HCT116 (cell line): ENCODE measurements around the gene SLAMF7. TPM values are rescaled to one million over a fixed set of nuclear protein-coding genes. Genes with fewer than 3 reads are reported as not detected.
"Not testable (repeated sequence)": the region's sequence is repeated elsewhere in the genome, so short reads cannot be mapped to it uniquely, and the experiment has no call there.

Source experiments
- ATAC-seq: fragments of 200-7000 bp; cut with Tn5 transposase; 2 replicates; pipeline ENCODE4 v1.9.1; 2020; ENCODE audit warnings: mild to moderate bottlenecking, moderate library complexity
- BruUV-seq: library from RNA; stranded (reverse); fragments of 400-500 nt; replicated peaks from 2 replicates; lab custom pipeline; 2021; lab: Mats Ljungman, UMichigan
- CTCF ChIA-PET: fragments of 300-600 bp; sonication (Branson Sonifier 250); formaldehyde crosslinking; loops from one replicate; lab custom pipeline; 2021; ENCODE audit warnings: antibody characterized with exemption; lab: Charles Lee
- POLR2A ChIA-PET: fragments of 300-600, 350-600 bp; sonication (Branson Sonifier 250); formaldehyde crosslinking; loops from one replicate; lab custom pipeline; 2021; ENCODE audit warnings: antibody characterized with exemption; lab: Charles Lee
- RAD21 ChIA-PET, 2 experiments: fragments of 300-600 bp; sonication (Branson Sonifier 250); formaldehyde crosslinking; loops; one replicate each; lab custom pipeline; 2023; ENCODE audit warnings: low total read pairs in 2 of 2; ENCODE audit not compliant: uncharacterized antibody in 2 of 2, unreplicated experiment in 2 of 2, low non-redundant PET in 1 of 2; lab: Charles Lee
- DNase-seq: peaks from one replicate; pipeline ENCODE4 v3.0.0-alpha.2; 2010; ENCODE audit warnings: low read depth, low spot score
- H2AFZ ChIP-seq: fragments of 200-600 bp; shearing (Covaris generic), sonication (generic); 2 replicates; pipeline ENCODE4 v1.6.1; 2017; ENCODE audit warnings: low read depth, mixed run types, mixed read lengths, antibody characterized with exemption, low read length; ENCODE audit not compliant: poor library complexity, severe bottlenecking
- H3K27ac ChIP-seq: 2 replicates; pipeline ENCODE4 v1.5.1; 2012; ENCODE audit warnings: low read depth, low read length
- H3K27me3 ChIP-seq: fragments of 200-600 bp; sonication (generic); 2 replicates; pipeline ENCODE4 v1.6.1; 2016; ENCODE audit warnings: mixed run types, low read length, mixed read lengths; ENCODE audit not compliant: insufficient read depth
- H3K36me3 ChIP-seq, 2 experiments: fragments of 200-500 bp in 1 of 2; fragments of 200-600 bp in 1 of 2; sonication (Bioruptor generic) in 1 of 2; sonication (generic) in 1 of 2; 2 replicates each; pipeline versions ENCODE4 v1.5.1 to v1.6.1; 2014 to 2016; ENCODE audit warnings: low read length in 2 of 2, inconsistent platforms in 1 of 2, mixed read lengths in 1 of 2, mixed run types in 1 of 2; ENCODE audit not compliant: insufficient read depth in 2 of 2, control insufficient read depth in 1 of 2
- H3K4me1 ChIP-seq, 2 experiments: fragments of 200-600 bp in 1 of 2; sonication (generic) in 1 of 2; 2 replicates each; pipeline versions ENCODE4 v1.5.1 to v1.6.1; 2012 to 2017; ENCODE audit warnings: low read length in 2 of 2, inconsistent platforms in 1 of 2, mild to moderate bottlenecking in 1 of 2, mixed read lengths in 1 of 2, mixed run types in 1 of 2, moderate library complexity in 1 of 2; ENCODE audit not compliant: insufficient read depth in 2 of 2, control insufficient read depth in 1 of 2
- H3K4me2 ChIP-seq: fragments of 200-600 bp; sonication (generic); 2 replicates; pipeline ENCODE4 v1.6.1; 2017; ENCODE audit warnings: mixed run types, low read length, mixed read lengths
- H3K4me3 ChIP-seq, 2 experiments: fragments of 200-600 bp in 1 of 2; sonication (generic) in 1 of 2; replicated peaks in 1 of 2; 2 replicates each; pipeline ENCODE4 v1.5.1; 2011 to 2016; ENCODE audit warnings: low read length in 2 of 2, control low read depth in 1 of 2, low read depth in 1 of 2, mild to moderate bottlenecking in 1 of 2, mixed read lengths in 1 of 2, mixed run types in 1 of 2
- H3K79me2 ChIP-seq: fragments of 200-600 bp; sonication (generic); 2 replicates; pipeline ENCODE4 v1.6.1; 2017; ENCODE audit warnings: mild to moderate bottlenecking, mixed run types, low read length, moderate library complexity, mixed read lengths; ENCODE audit not compliant: insufficient read depth
- H3K9ac ChIP-seq: fragments of 200-600 bp; sonication (generic); 2 replicates; pipeline ENCODE4 v1.6.1; 2016; ENCODE audit warnings: low read length, mixed read lengths
- H3K9me2 ChIP-seq: fragments of 200-600 bp; sonication (generic), shearing (Covaris generic); 2 replicates; pipeline ENCODE4 v1.6.1; 2017; ENCODE audit warnings: mixed run types, mild to moderate bottlenecking, moderate library complexity; ENCODE audit not compliant: insufficient read depth
- H3K9me3 ChIP-seq, 2 experiments: fragments of 200-500 bp in 1 of 2; fragments of 200-600 bp in 1 of 2; sonication (Bioruptor generic) in 1 of 2; sonication (generic) in 1 of 2; 2 replicates each; pipeline ENCODE4 v1.6.1; 2014 to 2017; ENCODE audit warnings: low read length in 2 of 2, mixed read lengths in 2 of 2, inconsistent platforms in 1 of 2, low read depth in 1 of 2, mild to moderate bottlenecking in 1 of 2, mixed run types in 1 of 2, moderate library complexity in 1 of 2; ENCODE audit not compliant: control insufficient read depth in 1 of 2, insufficient read depth in 1 of 2
- H4K20me1 ChIP-seq: fragments of 200-600 bp; sonication (generic), shearing (Covaris generic); 2 replicates; pipeline ENCODE4 v1.6.1; 2017; ENCODE audit warnings: mixed run types, mild to moderate bottlenecking, moderate library complexity; ENCODE audit not compliant: insufficient read depth
- POLR2A ChIP-seq: IDR thresholded peaks from 2 replicates; pipeline ENCODE4 v1.7.0; 2011; ENCODE audit warnings: borderline replicate concordance; ENCODE audit not compliant: insufficient read depth, insufficient read length; ENCODE audit errors: extremely low read depth
- TCF7L2 ChIP-seq: IDR thresholded peaks from 2 replicates; pipeline ENCODE4 v1.7.0; 2011; ENCODE audit warnings: borderline replicate concordance, inconsistent platforms; ENCODE audit not compliant: insufficient read depth, insufficient read length; ENCODE audit errors: extremely low read depth
- ZNF274 ChIP-seq: fragments of 200-500 bp; sonication (Bioruptor generic); IDR thresholded peaks from 2 replicates; pipeline ENCODE4 v1.6.1; 2014; ENCODE audit warnings: mild to moderate bottlenecking, low read depth, low read length, inconsistent platforms
- intact Hi-C: fragments of 100-400 bp; cut with micrococcal nuclease; formaldehyde crosslinking; loops from 2 replicates; pipeline ENCODE4 v1.10.0; 2022
- total RNA-seq: library from RNA; stranded (reverse); gene quantifications from one replicate; pipeline ENCODE4 v1.2.1, GENCODE V29; 2021; ENCODE audit not compliant: unreplicated experiment
- TF ChIP-seq, protein P1 (sequence below), 3 experiments: fragments of 200-600 bp in 1 of 3; sonication (generic) in 1 of 3; IDR thresholded peaks in 2 of 3; conservative IDR thresholded peaks in 1 of 3; 2 replicates each; pipeline ENCODE4 v1.5.1; 2012 to 2017; ENCODE audit warnings: low read depth in 2 of 3, low read length in 2 of 3, antibody characterized with exemption in 1 of 3, borderline replicate concordance in 1 of 3, control low read depth in 1 of 3, mild to moderate bottlenecking in 1 of 3, mixed read lengths in 1 of 3, mixed run types in 1 of 3, moderate library complexity in 1 of 3; ENCODE audit not compliant: insufficient read depth in 1 of 3

SLAMF7 gene
- total RNA-seq, 1 experiment from 2014 or later, result 0.34 TPM

DNA sequence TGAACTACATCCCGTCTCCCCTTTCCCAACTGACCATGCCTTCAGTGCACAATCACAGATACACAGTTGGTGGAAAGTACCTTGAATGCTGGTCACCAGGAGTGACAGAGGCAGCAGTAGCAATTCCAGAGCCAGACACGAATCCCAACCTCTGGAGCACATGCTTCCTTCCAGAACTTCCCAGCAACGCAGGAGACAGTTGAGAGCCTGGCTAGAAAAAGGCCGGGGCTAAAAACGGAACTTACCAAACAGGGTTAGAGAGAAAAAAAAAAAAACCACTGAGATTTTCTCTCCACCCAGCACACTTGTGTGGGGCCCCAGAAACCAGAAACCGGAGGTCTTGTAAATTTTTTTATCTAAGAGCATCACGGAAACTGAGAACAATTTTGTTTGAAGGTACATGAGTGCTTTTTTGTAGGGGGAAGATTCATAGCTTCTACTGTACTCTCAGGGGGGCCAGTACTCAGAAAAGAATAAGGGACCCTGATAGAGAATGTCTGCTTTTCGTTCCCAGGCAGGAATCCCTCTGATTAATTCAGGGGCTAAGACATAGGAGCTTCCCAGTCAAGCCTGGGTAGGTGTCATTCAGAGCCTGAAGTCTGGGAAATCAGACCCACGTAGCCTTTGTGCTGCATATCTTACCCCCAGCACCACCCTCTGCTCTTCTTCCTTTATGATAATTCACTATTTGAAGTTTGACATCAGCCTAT lies 27.3 kb upstream of the SLAMF7 start, which contains the start of gene CD48:
CD48 (minus strand) TSS at position 221 of the 710 bp plus-strand sequence; CDS start at position 162, 59 bp downstream.
- H3K4me1 ChIP-seq, result no peaks in the 10 kb centered on the region
- no peaks in the 10 kb centered on the region for H3K36me3 ChIP-seq
- DNase-seq (no peak), ATAC-seq (no peak)
- RAD21 ChIA-PET, result no interaction called here
- no peaks in the 10 kb centered on the region for H4K20me1 ChIP-seq
- H3K9me2 ChIP-seq, result no peaks in the 10 kb centered on the region
- no peak for TF ChIP-seq POLR2A
- TF ChIP-seq, protein P1, sequence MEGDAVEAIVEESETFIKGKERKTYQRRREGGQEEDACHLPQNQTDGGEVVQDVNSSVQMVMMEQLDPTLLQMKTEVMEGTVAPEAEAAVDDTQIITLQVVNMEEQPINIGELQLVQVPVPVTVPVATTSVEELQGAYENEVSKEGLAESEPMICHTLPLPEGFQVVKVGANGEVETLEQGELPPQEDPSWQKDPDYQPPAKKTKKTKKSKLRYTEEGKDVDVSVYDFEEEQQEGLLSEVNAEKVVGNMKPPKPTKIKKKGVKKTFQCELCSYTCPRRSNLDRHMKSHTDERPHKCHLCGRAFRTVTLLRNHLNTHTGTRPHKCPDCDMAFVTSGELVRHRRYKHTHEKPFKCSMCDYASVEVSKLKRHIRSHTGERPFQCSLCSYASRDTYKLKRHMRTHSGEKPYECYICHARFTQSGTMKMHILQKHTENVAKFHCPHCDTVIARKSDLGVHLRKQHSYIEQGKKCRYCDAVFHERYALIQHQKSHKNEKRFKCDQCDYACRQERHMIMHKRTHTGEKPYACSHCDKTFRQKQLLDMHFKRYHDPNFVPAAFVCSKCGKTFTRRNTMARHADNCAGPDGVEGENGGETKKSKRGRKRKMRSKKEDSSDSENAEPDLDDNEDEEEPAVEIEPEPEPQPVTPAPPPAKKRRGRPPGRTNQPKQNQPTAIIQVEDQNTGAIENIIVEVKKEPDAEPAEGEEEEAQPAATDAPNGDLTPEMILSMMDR (IDR thresholded peaks at IDR 0.05 in 2 of 3, conservative IDR thresholded peaks at IDR 0.05 in 1 of 3; ENCODE audit: borderline replicate concordance in 1 of 3, insufficient read depth in 1 of 3, low read depth in 2 of 3, low read length in 2 of 3), result no peak
- TF ChIP-seq ZNF274, result no peak
- no peak for TF ChIP-seq TCF7L2
- POLR2A ChIA-PET, result no interaction called here
- no peak within 1 kb of the TSS for H3K4me2 ChIP-seq
- H3K27ac ChIP-seq, result no peak within 1 kb of the TSS
- no peak within 1 kb of the TSS for H2AFZ ChIP-seq
- H3K9me3 ChIP-seq, result no peaks in the 10 kb centered on the region
- intact Hi-C loops, result no loop called here
- CTCF ChIA-PET, result no interaction called here
- H3K4me3 ChIP-seq, result no peak within 1 kb of the TSS
- no peaks in the 10 kb centered on the region; the same call in 1 of the 2 replicates for H3K27me3 ChIP-seq
- no peak within 1 kb of the TSS for H3K9ac ChIP-seq
- BruUV-seq, result no TSS peak
- no peaks in the 10 kb centered on the region for H3K79me2 ChIP-seq

- H3K27ac ChIP-seq, H3K9me2 ChIP-seq, BruUV-seq, H3K36me3 ChIP-seq, H4K20me1 ChIP-seq, intact Hi-C loops, CTCF ChIA-PET, ATAC-seq, H3K79me2 ChIP-seq, H3K9ac ChIP-seq, H3K27me3 ChIP-seq, H3K4me3 ChIP-seq, RAD21 ChIA-PET, H3K4me2 ChIP-seq, POLR2A ChIA-PET, H2AFZ ChIP-seq, H3K9me3 ChIP-seq, H3K4me1 ChIP-seq, DNase-seq: not testable (repeated sequence)
These were observed 26.4 kb upstream of the SLAMF7 start for GRCh38 chr1:160712525-160713080.
